Sigmoid colon (tissue), 7 donors: ENCODE results near the gene RAB43. TPM values are rescaled to one million over a fixed set of nuclear protein-coding genes. Genes with fewer than 3 reads are reported as not detected.

Source experiments
- DNase-seq: peaks from one replicate; pipeline ENCODE4 v3.0.0-alpha.2; 2019
- H3K27ac ChIP-seq, 4 donors: fragments of 200-600 bp; sonication (generic); one replicate each; pipeline ENCODE4 v1.5.1; 2016 to 2019; ENCODE audit warnings: mild to moderate bottlenecking in 1 of 4
- H3K27me3 ChIP-seq, 3 donors: fragments of 200-600 bp; sonication (generic); one replicate each; pipeline ENCODE4 v1.5.1; 2019; ENCODE audit warnings: mild to moderate bottlenecking in 1 of 3
- H3K36me3 ChIP-seq, 4 donors: fragments of 200-600 bp; sonication (generic); one replicate each; pipeline ENCODE4 v1.5.1; 2016 to 2019
- H3K4me1 ChIP-seq, 4 donors: fragments of 200-600 bp; sonication (generic); one replicate each; pipeline ENCODE4 v1.5.1; 2017 to 2019
- H3K4me3 ChIP-seq, 4 donors: fragments of 200-600 bp; sonication (generic); one replicate each; pipeline ENCODE4 v1.5.1; 2017 to 2019; ENCODE audit warnings: mild to moderate bottlenecking in 2 of 4, moderate library complexity in 1 of 4
- H3K9me3 ChIP-seq, 4 donors: fragments of 200-600 bp in 3 of 4; sonication (generic) in 3 of 4; one replicate each; pipeline versions ENCODE4 v1.5.1 to v1.6.1; 2013 to 2019
- CTCF ChIP-seq, 4 experiments: fragments of 450-650 bp in 3 of 4; fragments of 200-600 bp in 1 of 4; IDR thresholded peaks; one replicate each; pipeline ENCODE4 v1.5.1; 2016 to 2019; ENCODE audit warnings: antibody characterized with exemption in 4 of 4, mild to moderate bottlenecking in 3 of 4, moderate library complexity in 2 of 4
- EP300 ChIP-seq, 4 donors: sonication (generic); formaldehyde crosslinking; IDR thresholded peaks; one replicate each; pipeline ENCODE4 v1.6.1; 2017; ENCODE audit warnings: antibody characterized with exemption in 4 of 4
- POLR2A ChIP-seq, 2 donors: fragments of 450-650 bp; IDR thresholded peaks; one replicate each; pipeline ENCODE4 v1.6.1; 2016; ENCODE audit warnings: antibody characterized with exemption in 2 of 2, mild to moderate bottlenecking in 2 of 2, moderate library complexity in 2 of 2
- POLR2AphosphoS5 ChIP-seq, 4 donors: sonication (generic); formaldehyde crosslinking; IDR thresholded peaks; one replicate each; pipeline ENCODE4 v1.6.1; 2017; ENCODE audit warnings: antibody characterized with exemption in 4 of 4
- WGBS, 2 donors: extraction: QIAGEN DNeasy Blood & Tissue Kit; methylation state at CpG; one replicate each; pipeline ENCODE4 v1.1.7; 2013; 5-methylcytosine and 5-hydroxymethylcytosine counted together
- intact Hi-C: fragments of 100-400 bp; cut with DNase I; formaldehyde crosslinking; loops from one replicate; pipeline ENCODE4 v1.15.1; 2023
- polyA plus RNA-seq, 3 donors: library from polyadenylated mRNA; stranded (reverse); fragments of 200-250 nt; gene quantifications; one replicate each; pipeline ENCODE4 v1.2.3, GENCODE V29; 2013
- total RNA-seq, 4 donors: library from RNA; depleted of rRNA; stranded (reverse); fragments of >200 nt; gene quantifications; one replicate each; pipeline ENCODE4 v1.1.0, GENCODE V29; 2016
- donor health status: healthy with polysubstance abuse.
- donor health status: Bipolar disorder and iron deficiency.
- donor health status: healthy.

RAB43 gene
- total and polyA plus RNA-seq, 7 donors: 2.8 to 31.3 (median 5.8) TPM

- no peak for TF ChIP-seq POLR2AphosphoS5 (IDR thresholded peaks at IDR 0.05)
- TF ChIP-seq CTCF (IDR thresholded peaks at IDR 0.05): no peak
- TF ChIP-seq EP300 (IDR thresholded peaks at IDR 0.05): no peak
- no peak for TF ChIP-seq POLR2A (IDR thresholded peaks at IDR 0.05)
- intact Hi-C loops: no loop called here
- 88 to 89% methylated on average over 19 of the region's 19 CpGs for WGBS, 2 donors
Measured at GRCh38 chr3:129061023-129061887, 60.3 kb downstream of the RAB43 start.

GRCh38 chr3:129060276-129061022, 61.2 kb downstream of the RAB43 start, which contains the start of gene GP9:
GP9 (plus strand) TSS chr3:129060779; CDS start chr3:129061740, 961 bp downstream.
- Histone ChIP-seq H3K4me1 (peaks cover 0 to 12% (median 3%) of the 10 kb centered on the region in 4 donors), H3K36me3 (no peaks in the 10 kb centered on the region), H3K27ac (no peak within 1 kb of the TSS), H3K27me3 (no peaks in the 10 kb centered on the region), H3K4me3 (no peak within 1 kb of the TSS), H3K9me3 (no peaks in the 10 kb centered on the region)
- intact Hi-C loops: no loop called here
- WGBS, 2 donors: 73 to 93% methylated on average over 13 of the region's 13 CpGs
- no peak for DNase-seq
- TF ChIP-seq EP300 (IDR thresholded peaks at IDR 0.05) (no peak), CTCF (IDR thresholded peaks at IDR 0.05) (no peak), POLR2AphosphoS5 (IDR thresholded peaks at IDR 0.05) (no peak), POLR2A (IDR thresholded peaks at IDR 0.05) (no peak)

More at GRCh38 chr3:129061023-129061887, 60.3 kb downstream of the RAB43 start:
- Histone ChIP-seq H3K27ac (no peak overlapping the region), H3K4me3 (no peak overlapping the region), H3K27me3 (no peaks in the 10 kb centered on the region), H3K36me3 (no peaks in the 10 kb centered on the region), H3K9me3 (no peaks in the 10 kb centered on the region), H3K4me1 (peaks cover 0 to 12% (median 3%) of the 10 kb centered on the region in 4 donors)
- DNase-seq: no peak

- intact Hi-C loops: no loop called here
- H3K9me3 ChIP-seq: no peaks in the 10 kb centered on the region
- TF ChIP-seq POLR2A (IDR thresholded peaks at IDR 0.05): no peak
- TF ChIP-seq CTCF (IDR thresholded peaks at IDR 0.05): no peak
- no peak for TF ChIP-seq POLR2AphosphoS5 (IDR thresholded peaks at IDR 0.05)
- TF ChIP-seq EP300 (IDR thresholded peaks at IDR 0.05): no peak
- H3K4me1 ChIP-seq: peaks cover 0 to 12% (median 3%) of the 10 kb centered on the region in 4 donors
- H3K4me3 ChIP-seq: no peak overlapping the region
- no peak overlapping the region for H3K27ac ChIP-seq
- no peak for DNase-seq
- H3K36me3 ChIP-seq: no peaks in the 10 kb centered on the region
- H3K27me3 ChIP-seq: no peaks in the 10 kb centered on the region
- 76 to 84% methylated on average over 11 of the region's 11 CpGs for WGBS, 2 donors
Measured at GRCh38 chr3:129059311-129059958, 62.2 kb downstream of the RAB43 start.

- DNase-seq: no peak
- Histone ChIP-seq H3K27ac (peak overlapping the region in 1 of 4 donors; percentile 10), H3K4me3 (no peak overlapping the region), H3K27me3 (no peaks in the 10 kb centered on the region), H3K36me3 (no peaks in the 10 kb centered on the region), H3K9me3 (no peaks in the 10 kb centered on the region), H3K4me1 (peaks cover 0 to 16% (median 8%) of the 10 kb centered on the region in 4 donors)
- 24 to 50% methylated on average over 4 of the region's 4 CpGs for WGBS, 2 donors
- intact Hi-C loops: no loop called here
- TF ChIP-seq POLR2AphosphoS5 (IDR thresholded peaks at IDR 0.05): no peak
- TF ChIP-seq CTCF (IDR thresholded peaks at IDR 0.05): no peak
- TF ChIP-seq EP300 (IDR thresholded peaks at IDR 0.05): no peak
- TF ChIP-seq POLR2A (IDR thresholded peaks at IDR 0.05): no peak
Measured at GRCh38 chr3:129058441-129059200, 63.0 kb downstream of the RAB43 start.
